Panc1 (cell line): ENCODE results near the gene SNPH. TPM values are rescaled to one million over a fixed set of nuclear protein-coding genes. Genes with fewer than 3 reads are reported as not detected.

Experiments used
- ATAC-seq: fragments of 200-7000 bp; cut with Tn5 transposase; 2 replicates; pipeline ENCODE4 v1.9.1; 2020; ENCODE audit warnings: mild to moderate bottlenecking, moderate library complexity
- BruUV-seq: library from RNA; stranded (reverse); fragments of 400-500 nt; replicated peaks from 2 replicates; lab custom pipeline; 2021; lab: Mats Ljungman, UMichigan
- CTCF ChIA-PET: fragments of 300-600 bp; sonication (Branson Sonifier 250); formaldehyde crosslinking; loops from one replicate; lab custom pipeline; 2022; ENCODE audit warnings: antibody characterized with exemption; lab: Charles Lee
- POLR2A ChIA-PET: fragments of 300-600 bp; sonication (Branson Sonifier 250); formaldehyde crosslinking; loops from one replicate; lab custom pipeline; 2022; ENCODE audit warnings: antibody characterized with exemption; lab: Charles Lee
- DNase-seq: peaks from one replicate; pipeline ENCODE4 v3.0.0-alpha.2; 2010; ENCODE audit warnings: low read depth, low spot score
- H3K27ac ChIP-seq: 2 replicates; pipeline ENCODE4 v1.5.1; 2011; ENCODE audit warnings: mild to moderate bottlenecking, low read length, inconsistent platforms
- H3K27me3 ChIP-seq: fragments of 200-500 bp; sonication (Bioruptor generic); 2 replicates; pipeline ENCODE4 v1.6.0; 2014; ENCODE audit warnings: low read length, inconsistent platforms; ENCODE audit not compliant: control insufficient read depth, insufficient read depth
- H3K36me3 ChIP-seq: fragments of 200-500 bp; sonication (Bioruptor generic); 2 replicates; pipeline ENCODE4 v1.5.1; 2014; ENCODE audit warnings: inconsistent platforms, mild to moderate bottlenecking, low read length, moderate library complexity; ENCODE audit not compliant: control insufficient read depth, insufficient read depth
- H3K4me1 ChIP-seq: 2 replicates; pipeline ENCODE4 v1.5.1; 2011; ENCODE audit warnings: inconsistent platforms, mild to moderate bottlenecking, low read length, moderate library complexity; ENCODE audit not compliant: control insufficient read depth, insufficient read depth
- H3K4me3 ChIP-seq, 2 experiments: 2 replicates each; pipeline ENCODE4 v1.5.1; 2011 to 2012; ENCODE audit warnings: low read depth in 2 of 2, low read length in 2 of 2, mild to moderate bottlenecking in 2 of 2, inconsistent platforms in 1 of 2, moderate library complexity in 1 of 2
- H3K9me3 ChIP-seq: fragments of 200-500 bp; sonication (Bioruptor generic); 2 replicates; pipeline ENCODE4 v1.5.1; 2014; ENCODE audit warnings: low read depth, mild to moderate bottlenecking, inconsistent platforms, low read length, moderate library complexity; ENCODE audit not compliant: control insufficient read depth, insufficient read depth
- CTCF ChIP-seq: fragments of 450-650 bp; IDR thresholded peaks from 2 replicates; pipeline ENCODE4 v1.5.1; 2017; ENCODE audit warnings: mild to moderate bottlenecking
- POLR2AphosphoS5 ChIP-seq: IDR thresholded peaks from 2 replicates; pipeline ENCODE4 v1.6.1; 2012; ENCODE audit warnings: mild to moderate bottlenecking, low read depth, low read length, moderate library complexity
- REST ChIP-seq, 2 experiments: IDR thresholded peaks; 2 replicates each; pipeline ENCODE4 v1.6.1; 2011 to 2012; ENCODE audit warnings: low read depth in 2 of 2, control low read depth in 1 of 2, low read length in 1 of 2, mild to moderate bottlenecking in 1 of 2, moderate library complexity in 1 of 2; ENCODE audit not compliant: insufficient read depth in 1 of 2
- SIN3A ChIP-seq: IDR thresholded peaks from 2 replicates; pipeline ENCODE4 v1.6.1; 2012; ENCODE audit warnings: low read depth, mild to moderate bottlenecking, low read length, moderate library complexity, borderline replicate concordance; ENCODE audit not compliant: insufficient read depth
- TCF7L2 ChIP-seq: IDR thresholded peaks from 2 replicates; pipeline ENCODE4 v1.6.1; 2011; ENCODE audit warnings: mild to moderate bottlenecking, low read depth, low read length, inconsistent platforms
- in situ Hi-C: cut with HindIII; loops from 2 replicates; pipeline ENCODE4 v1.10.0; 2016; ENCODE audit warnings: low sequenced_read_pairs, low pct_unique_long_range_greater_than_20kb
- intact Hi-C: fragments of 100-400 bp; cut with micrococcal nuclease; formaldehyde crosslinking; loops from one replicate; pipeline ENCODE4 v1.10.0; 2022; ENCODE audit not compliant: unreplicated experiment
- total RNA-seq: library from RNA; stranded (reverse); gene quantifications from one replicate; pipeline ENCODE4 v1.2.1, GENCODE V29; 2021; ENCODE audit not compliant: unreplicated experiment

Gene SNPH
- total RNA-seq, 1 experiment from 2014 or later, result 6.4 TPM

DNA sequence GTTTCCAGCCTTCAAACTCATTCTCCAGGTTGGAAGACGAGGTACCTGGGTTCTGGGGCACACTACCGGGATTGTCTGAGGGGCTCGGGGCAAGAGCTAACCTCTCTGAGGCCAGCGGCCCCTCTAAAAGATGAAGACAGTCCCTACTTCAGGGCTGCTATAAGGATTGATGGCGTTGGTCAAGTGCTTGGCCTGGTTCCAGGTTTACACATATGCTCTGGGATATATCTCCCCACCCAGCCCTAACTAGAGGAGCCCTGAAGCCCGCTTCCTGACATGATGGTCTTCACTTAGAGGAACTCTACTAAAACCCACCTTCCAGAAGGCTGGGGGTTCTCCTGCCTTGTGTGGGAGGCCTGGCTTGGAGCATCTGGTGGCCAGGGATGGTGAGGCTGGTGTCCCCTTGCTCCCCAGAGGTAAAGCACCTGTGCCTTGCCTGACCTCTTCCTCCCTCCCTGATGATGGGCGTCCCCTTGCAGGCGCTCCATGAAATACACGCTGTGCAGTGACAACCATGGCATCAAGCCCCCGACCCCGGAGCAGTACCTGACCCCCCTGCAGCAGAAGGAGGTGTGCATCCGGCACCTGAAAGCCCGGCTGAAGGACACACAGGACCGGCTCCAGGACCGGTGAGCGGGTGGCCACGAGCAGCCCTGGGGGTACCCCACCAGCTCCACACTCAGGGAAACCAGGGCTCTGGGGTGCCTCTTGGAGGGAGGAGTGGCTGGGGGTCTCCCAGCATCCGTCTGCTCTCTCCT is 34.2 kb downstream of the SNPH start:
- CTCF ChIA-PET, result interaction anchor here (0.5 to 0.6 kb wide), 2 partner anchors 83 to 87 kb away, joined by 3 to 4 read pairs; no protein-coding TSS in a partner anchor
- no peak overlapping the region for H3K27ac ChIP-seq
- BruUV-seq, result no TSS peak
- no peak for TF ChIP-seq REST (IDR thresholded peaks at IDR 0.05; ENCODE audit: insufficient read depth in 1 of 2, low read depth in 2 of 2, low read length in 1 of 2)
- H3K36me3 ChIP-seq, result no peaks in the 10 kb centered on the region
- H3K4me3 ChIP-seq, result no peak overlapping the region
- H3K27me3 ChIP-seq, result no peaks in the 10 kb centered on the region
- no peaks in the 10 kb centered on the region for H3K9me3 ChIP-seq
- intact Hi-C loops, result no loop called here
- H3K4me1 ChIP-seq, result peaks cover 3% of the 10 kb centered on the region
- ATAC-seq (no peak), DNase-seq (no peak)
- in situ Hi-C loops, result no loop called here
- POLR2A ChIA-PET, result no interaction called here

DNA sequence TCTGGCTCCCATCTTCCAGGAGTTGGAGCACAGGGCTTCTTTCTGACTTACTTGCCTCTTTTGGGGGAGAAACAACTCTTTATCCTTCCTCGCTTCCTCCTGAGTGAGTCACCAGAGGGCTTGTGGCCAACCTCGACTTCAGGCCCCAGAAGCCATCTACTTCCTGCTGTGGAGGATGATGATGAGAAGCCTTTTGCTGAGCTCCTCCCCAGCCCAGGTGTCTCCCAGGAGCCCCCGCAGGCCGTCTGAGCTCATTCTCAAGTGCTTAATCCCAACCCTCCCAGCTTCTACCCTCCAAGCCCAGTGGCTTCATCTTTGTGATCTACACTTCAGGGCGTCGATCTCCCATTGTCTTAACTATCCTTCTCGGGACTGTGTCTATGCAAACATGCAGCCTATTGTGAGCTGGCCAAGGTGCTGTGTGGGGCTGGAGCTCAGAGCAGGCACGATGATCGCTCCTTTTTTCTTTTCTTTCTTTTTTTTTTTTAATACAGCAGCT is 35.0 kb downstream of the SNPH start:
- ChIA-PET POLR2A (interaction anchor here (0.6 kb wide), 2 partner anchors 19 to 39 kb away, joined by 4 to 7 read pairs; no protein-coding TSS in a partner anchor), CTCF (interaction anchor here (0.5 to 0.6 kb wide), 2 partner anchors 82 to 88 kb away, joined by 3 to 4 read pairs; no protein-coding TSS in a partner anchor)
- H3K9me3 ChIP-seq, result no peaks in the 10 kb centered on the region
- BruUV-seq, result no TSS peak
- TF ChIP-seq TCF7L2 (no peak), SIN3A (no peak), POLR2AphosphoS5 (no peak), REST (IDR thresholded peaks at IDR 0.05; ENCODE audit: insufficient read depth in 1 of 2, low read depth in 2 of 2, low read length in 1 of 2) (no peak), CTCF (no peak)
- H3K4me3 ChIP-seq, result no peak overlapping the region
- DNase-seq (no peak), ATAC-seq (no peak)
- no peak overlapping the region for H3K27ac ChIP-seq
- H3K27me3 ChIP-seq, result no peaks in the 10 kb centered on the region
- peaks cover 3% of the 10 kb centered on the region for H3K4me1 ChIP-seq
- in situ Hi-C loops (no loop called here), intact Hi-C loops (no loop called here)
- H3K36me3 ChIP-seq, result no peaks in the 10 kb centered on the region
